GM18861 (cell line): ENCODE measurements around the gene PBX1.

Experiments used
- ATAC-seq: cut with Tn5 transposase; IDR thresholded peaks from one replicate; pipeline ENCODE4 v1.9.1; 2021; ENCODE audit not compliant: unreplicated experiment

Gene PBX1

DNA sequence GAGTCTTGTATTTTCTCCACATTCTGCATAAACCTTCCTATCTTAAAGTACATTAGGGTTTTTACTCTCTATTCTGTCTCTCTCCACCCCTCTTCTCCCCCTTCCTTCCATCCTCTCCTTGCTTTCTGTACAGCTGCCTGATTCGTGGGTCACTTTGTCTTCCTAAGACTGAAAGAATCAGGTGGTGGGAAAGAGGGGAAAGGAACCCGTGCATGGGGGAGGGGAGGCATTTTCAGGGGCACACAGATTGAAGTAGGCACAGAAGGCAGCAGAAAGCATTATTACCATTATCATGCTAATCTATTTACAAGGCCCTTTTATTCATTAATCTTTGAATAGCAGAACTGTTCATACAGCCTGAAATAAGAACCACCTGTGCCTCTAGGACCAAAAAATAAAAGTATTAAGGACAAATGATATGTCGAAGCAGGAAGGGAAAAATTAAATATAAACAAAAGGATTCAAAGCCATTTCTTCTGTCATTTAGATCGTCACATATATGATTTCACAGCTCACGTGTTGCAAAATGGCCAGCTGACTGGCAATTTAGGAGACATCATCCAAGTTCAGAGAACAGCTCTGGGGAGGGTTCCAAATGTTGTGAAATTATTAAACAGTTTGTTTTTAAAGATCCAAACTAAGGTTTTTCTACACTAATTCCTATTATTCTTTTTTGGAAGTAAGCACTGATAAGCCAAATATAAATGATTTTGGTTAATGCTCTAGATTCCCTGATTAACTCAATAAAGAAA, 154.6 kb downstream of the PBX1 start:
- no peak for ATAC-seq

- ATAC-seq: peak; percentile 98
Observed at GRCh38 chr1:164716992-164717703, 158.2 kb downstream of the PBX1 start.

- no peak for ATAC-seq
Observed at GRCh38 chr1:164718821-164719220, 159.8 kb downstream of the PBX1 start.

GRCh38 chr1:164719676-164720439, 160.9 kb downstream of the PBX1 start:
- ATAC-seq: no peak

GRCh38 chr1:164720440-164721227, 161.7 kb downstream of the PBX1 start:
- no peak for ATAC-seq

- ATAC-seq: no peak
Observed at GRCh38 chr1:164721228-164721496, 162.2 kb downstream of the PBX1 start.

DNA sequence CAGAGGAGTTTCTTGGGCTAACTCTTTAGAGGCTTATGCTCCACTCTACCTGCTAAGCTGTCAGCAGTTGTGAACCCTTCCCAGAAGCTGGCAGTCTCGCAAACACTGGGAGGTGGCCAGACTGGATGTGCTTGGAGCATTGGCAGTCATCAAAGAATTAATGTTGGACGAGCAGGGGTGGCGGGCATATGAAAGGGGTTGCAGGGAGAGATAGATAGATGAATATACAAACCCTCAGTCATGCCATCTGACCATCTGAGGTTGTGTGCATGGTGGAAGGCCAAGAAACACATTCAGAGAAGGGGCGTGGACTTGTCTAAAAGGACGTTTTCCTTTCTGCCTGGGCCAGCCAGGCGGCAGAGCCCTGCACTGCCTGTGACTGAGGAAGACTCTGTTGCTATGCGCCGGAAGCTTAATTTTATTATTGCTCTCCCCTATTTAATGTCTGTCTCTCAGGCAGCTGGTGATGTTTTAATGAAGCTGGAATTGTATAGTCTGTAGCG, 164.4 kb downstream of the PBX1 start:
- no peak for ATAC-seq

GRCh38 chr1:164725401-164725800, 166.4 kb downstream of the PBX1 start:
- no peak for ATAC-seq

DNA sequence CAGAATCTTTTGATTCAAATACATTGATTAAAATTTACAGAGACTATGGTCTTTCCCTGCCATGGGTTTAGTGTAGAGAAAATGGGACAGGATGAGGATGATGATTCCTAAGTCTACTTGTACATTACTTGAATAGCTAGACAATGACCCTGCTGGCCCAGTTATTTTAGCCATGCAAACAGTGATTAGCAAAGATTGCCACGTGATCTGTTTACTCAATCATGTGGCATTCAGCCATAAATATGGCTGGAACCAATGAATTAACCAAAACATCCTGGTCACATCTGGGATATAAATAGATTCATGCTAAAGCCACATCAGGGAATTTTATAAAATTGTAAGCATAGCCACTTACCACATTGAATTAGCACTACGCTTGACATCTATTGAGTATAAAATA, 167.3 kb downstream of the PBX1 start:
- ATAC-seq: no peak

GRCh38 chr1:164728719-164729118, 169.7 kb downstream of the PBX1 start:
- no peak for ATAC-seq

DNA sequence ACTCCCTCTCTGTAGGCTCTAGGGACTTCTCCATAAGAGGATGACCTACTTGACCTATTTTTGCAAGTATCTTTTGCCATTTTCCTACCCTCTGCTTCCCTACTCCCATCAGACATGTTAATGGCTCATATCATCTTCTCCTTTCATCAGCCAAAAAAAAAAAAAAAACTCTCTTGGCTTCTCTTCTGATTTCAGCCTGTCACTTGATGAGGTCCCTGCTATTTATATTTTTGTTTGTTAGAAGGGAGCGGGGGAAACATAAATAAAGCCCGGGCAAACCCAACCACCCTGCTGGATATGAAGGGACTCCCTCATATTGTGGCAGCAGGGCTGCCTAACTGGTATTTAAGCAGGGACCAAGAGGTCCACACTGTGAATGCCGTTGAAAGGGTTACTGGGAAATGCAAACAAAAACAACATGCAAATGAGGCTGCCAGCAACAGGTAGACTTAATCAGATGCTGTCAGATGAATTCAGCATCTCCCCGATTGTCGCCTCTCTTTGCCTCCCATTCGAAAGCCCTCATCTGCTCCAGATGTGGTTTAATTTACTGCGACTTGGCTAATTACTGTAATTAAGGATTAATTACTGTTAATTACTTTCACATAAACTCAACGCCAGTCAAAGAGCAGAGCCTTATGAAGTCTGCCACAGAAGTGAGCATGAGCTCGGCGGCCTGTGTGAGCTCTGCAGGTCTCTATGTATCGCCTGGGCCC, 172.3 kb downstream of the PBX1 start:
- no peak for ATAC-seq

GRCh38 chr1:164733070-164733469, 174.1 kb downstream of the PBX1 start:
- no peak for ATAC-seq

DNA sequence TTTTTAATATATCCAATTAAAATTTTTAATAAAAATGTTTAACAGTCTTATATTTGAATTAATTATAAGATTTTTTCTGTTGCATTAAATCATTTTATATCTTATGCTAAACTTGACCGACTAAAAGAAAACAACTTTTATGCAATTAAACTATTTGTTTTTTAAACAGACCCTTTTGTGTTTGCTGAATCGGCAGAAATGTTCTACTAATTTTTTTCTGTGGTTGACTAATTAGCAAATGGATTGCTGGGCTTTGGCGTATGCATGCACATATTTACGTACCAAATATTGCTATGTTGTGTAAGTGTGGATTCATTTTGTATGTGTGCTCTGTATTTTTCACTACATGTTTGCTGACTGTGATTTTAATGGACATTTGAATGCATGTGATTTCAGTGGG, 174.8 kb downstream of the PBX1 start:
- no peak for ATAC-seq

GRCh38 chr1:164735315-164736052, 176.5 kb downstream of the PBX1 start:
- ATAC-seq: no peak

GRCh38 chr1:164736137-164736536, 177.2 kb downstream of the PBX1 start:
- no peak for ATAC-seq

GRCh38 chr1:164739189-164739588, 180.2 kb downstream of the PBX1 start:
- no peak for ATAC-seq

GRCh38 chr1:164740000-164740526, 181.1 kb downstream of the PBX1 start:
- no peak for ATAC-seq

DNA sequence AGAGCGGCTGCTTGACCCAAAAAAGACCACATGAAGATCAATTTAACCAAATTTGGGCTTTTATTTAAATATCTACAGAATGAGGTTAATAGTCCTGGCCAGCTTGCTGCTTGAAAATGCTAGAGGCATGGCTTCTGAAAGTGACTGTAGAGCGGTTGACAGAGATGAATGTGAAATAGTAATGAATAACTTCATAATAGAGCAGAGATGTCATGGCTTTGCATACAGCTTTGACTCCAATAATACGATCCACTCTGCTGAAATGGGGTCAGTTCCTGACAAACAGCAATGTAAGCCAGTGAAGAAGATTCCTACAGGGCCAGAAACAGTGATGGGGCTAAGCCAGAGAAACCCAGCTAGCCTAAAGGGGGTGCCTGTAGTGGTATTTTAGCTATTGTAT, 183.8 kb downstream of the PBX1 start:
- ATAC-seq: no peak

DNA sequence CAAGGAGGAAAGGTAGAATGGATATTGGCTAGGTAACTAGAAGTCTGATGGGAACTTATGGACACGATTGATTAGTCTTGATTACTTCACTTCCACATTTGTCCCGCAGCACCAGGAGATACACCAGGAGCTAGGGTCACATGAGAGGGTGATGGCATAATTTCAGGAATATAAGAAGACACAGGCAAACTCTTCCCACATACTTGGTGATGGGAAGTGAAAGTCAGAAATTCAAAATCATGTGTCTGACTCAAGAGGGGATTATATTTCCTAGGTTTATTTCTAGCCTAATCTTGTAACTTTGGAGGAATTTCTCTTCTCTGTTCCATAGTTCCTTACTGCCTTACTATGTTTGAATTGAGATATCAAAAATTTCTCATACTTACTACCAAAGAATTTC, 185.0 kb downstream of the PBX1 start:
- no peak for ATAC-seq

- ATAC-seq: no peak
Observed at GRCh38 chr1:164745736-164746135, 186.8 kb downstream of the PBX1 start.
